GM12872 (cell line): ENCODE results near the gene ASPG.

ENCODE experiments used
- TF ChIP-seq, protein P1 (sequence below): IDR thresholded peaks from 3 replicates; pipeline ENCODE4 v1.5.1; 2011; ENCODE audit warnings: low read depth, mild to moderate bottlenecking, low read length, moderate library complexity; ENCODE audit not compliant: insufficient read depth

Gene ASPG

GRCh38 chr14:104044016-104044415, 41.5 kb upstream of the ASPG start:
- TF ChIP-seq, protein P1, sequence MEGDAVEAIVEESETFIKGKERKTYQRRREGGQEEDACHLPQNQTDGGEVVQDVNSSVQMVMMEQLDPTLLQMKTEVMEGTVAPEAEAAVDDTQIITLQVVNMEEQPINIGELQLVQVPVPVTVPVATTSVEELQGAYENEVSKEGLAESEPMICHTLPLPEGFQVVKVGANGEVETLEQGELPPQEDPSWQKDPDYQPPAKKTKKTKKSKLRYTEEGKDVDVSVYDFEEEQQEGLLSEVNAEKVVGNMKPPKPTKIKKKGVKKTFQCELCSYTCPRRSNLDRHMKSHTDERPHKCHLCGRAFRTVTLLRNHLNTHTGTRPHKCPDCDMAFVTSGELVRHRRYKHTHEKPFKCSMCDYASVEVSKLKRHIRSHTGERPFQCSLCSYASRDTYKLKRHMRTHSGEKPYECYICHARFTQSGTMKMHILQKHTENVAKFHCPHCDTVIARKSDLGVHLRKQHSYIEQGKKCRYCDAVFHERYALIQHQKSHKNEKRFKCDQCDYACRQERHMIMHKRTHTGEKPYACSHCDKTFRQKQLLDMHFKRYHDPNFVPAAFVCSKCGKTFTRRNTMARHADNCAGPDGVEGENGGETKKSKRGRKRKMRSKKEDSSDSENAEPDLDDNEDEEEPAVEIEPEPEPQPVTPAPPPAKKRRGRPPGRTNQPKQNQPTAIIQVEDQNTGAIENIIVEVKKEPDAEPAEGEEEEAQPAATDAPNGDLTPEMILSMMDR = no peak

DNA sequence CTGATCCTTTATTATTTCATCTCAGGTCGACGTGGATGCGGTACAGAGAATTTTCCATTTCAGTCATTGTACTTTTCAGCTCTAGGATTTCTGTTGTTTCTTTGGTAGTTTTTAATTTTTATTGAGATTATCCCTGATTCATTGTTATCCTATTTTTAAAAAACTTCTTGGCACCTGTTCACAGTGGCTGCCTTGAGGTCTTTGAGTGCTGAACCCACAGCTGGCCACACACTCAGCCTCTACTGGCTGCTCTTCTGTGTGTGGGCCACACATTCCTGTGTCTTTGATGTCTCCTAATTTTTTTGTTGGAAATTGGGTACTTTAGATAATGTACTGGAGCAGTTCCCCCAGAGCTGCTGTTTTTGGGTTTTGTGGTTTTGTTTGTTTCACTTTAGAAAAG, 37.7 kb upstream of the ASPG start:
- TF ChIP-seq, protein P1 = no peak

DNA sequence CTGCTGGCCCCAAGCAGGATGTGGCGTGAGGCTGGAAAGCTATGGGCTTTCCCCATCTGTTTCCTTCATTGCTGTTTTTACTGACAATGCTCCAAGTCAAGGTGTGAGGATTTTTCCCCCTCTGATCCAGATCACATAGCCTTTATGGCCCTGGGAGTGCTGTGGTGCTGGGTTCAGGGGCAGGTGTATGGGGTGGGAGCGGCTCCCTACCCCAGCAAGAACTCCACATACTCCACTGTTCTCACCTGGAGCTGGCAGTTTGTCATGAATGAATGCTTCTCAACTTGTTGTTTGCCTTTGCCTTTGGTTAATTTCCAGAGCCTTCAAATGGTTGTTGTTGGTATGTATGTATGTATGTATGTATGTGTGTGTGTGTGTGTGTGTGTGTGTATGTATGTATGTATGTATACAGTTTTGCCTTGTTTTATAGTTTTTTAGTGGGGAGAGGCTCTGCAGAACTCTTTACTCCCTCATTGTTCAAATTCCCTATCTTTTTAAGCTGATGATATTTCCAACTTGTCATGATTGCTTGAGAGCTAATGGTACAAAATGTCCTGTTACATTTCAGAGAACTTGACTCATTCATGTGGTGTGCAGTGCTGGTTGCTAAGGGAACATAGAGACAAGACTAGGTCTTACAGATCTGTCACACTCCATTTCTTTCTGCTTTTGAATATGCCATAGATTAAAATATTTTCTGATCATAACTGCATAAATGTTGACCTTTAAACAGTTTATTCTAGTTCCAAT, 36.6 kb upstream of the ASPG start:
- TF ChIP-seq, protein P1 = no peak

GRCh38 chr14:104049576-104050240, 35.8 kb upstream of the ASPG start:
- TF ChIP-seq, protein P1 = no peak

GRCh38 chr14:104051092-104051813, 34.2 kb upstream of the ASPG start:
- TF ChIP-seq, protein P1 = no peak

GRCh38 chr14:104054222-104054905, 31.1 kb upstream of the ASPG start:
- TF ChIP-seq, protein P1 = no peak

DNA sequence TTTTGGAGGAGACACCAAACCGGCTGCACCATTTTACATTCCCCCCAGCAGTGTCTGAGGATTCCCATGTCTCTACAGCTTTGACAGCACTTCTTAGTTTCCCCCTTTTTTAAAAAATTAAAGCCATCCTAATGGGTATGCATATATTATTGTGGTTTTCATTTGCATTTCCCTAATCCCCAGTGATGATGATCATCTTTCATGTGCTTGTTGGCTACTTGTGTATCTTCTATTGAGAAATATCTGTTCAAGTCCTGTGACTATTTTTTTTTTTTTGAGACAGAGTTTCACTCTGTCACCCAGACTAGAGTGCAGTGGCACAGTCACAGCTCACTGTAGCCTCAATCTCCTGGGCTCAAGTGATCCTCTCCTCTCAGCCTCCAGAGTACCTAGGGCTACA, 23.2 kb upstream of the ASPG start:
- TF ChIP-seq, protein P1 = no peak
